Measurements from ENCODE around the gene SLC39A10. TPM values are rescaled to one million over a fixed set of nuclear protein-coding genes. Genes with fewer than 3 reads are reported as not detected.

Gene SLC39A10
- total and polyA plus RNA-seq, 4 donors, result 5.7 to 28.4 (median 18.2) TPM

GRCh38 chr2:195741191-195741590 lies 84.2 kb downstream of the SLC39A10 start:
- no peak for ATAC-seq (ENCODE audit: insufficient read depth, low FRiP score)
- no peak for TF ChIP-seq CTCF (IDR thresholded peaks at IDR 0.05; ENCODE audit: control extremely low read depth, extremely low read depth)

GRCh38 chr2:195756218-195756942 lies 99.4 kb downstream of the SLC39A10 start:
- Histone ChIP-seq H3K9me3 (ENCODE audit: control insufficient read depth in 4 of 4, insufficient read depth in 3 of 4, low read length in 3 of 4) (peaks cover 0 to 7% (median 0%) of the 10 kb centered on the region in 4 donors), H3K9ac (ENCODE audit: insufficient read depth in 1 of 2, low read length in 2 of 2) (no peak overlapping the region), H3K27ac (ENCODE audit: low read depth in 1 of 2, low read length in 1 of 2) (no peak overlapping the region), H3K27me3 (ENCODE audit: control insufficient read depth in 3 of 3, insufficient read depth in 3 of 3, low read length in 2 of 3) (no peaks in the 10 kb centered on the region), H3K4me1 (ENCODE audit: control insufficient read depth in 5 of 5, insufficient read depth in 5 of 5, low read length in 5 of 5) (no peaks in the 10 kb centered on the region), H3K36me3 (ENCODE audit: control insufficient read depth in 4 of 4, insufficient read depth in 4 of 4, low read length in 4 of 4) (no peaks in the 10 kb centered on the region), H3K4me3 (no peak overlapping the region)
- no peak for ATAC-seq (ENCODE audit: insufficient read depth, low FRiP score)
- WGBS, 2 donors, result 77 to 78% methylated on average over 7 of the region's 7 CpGs
- TF ChIP-seq CTCF (IDR thresholded peaks at IDR 0.05; ENCODE audit: control extremely low read depth, extremely low read depth), result no peak
- no peak for DNase-seq

More at GRCh38 chr2:195741191-195741590, 84.2 kb downstream of the SLC39A10 start:
- Histone ChIP-seq H3K27ac (ENCODE audit: low read depth in 1 of 2, low read length in 1 of 2) (no peak overlapping the region), H3K27me3 (ENCODE audit: control insufficient read depth in 3 of 3, insufficient read depth in 3 of 3, low read length in 2 of 3) (no peaks in the 10 kb centered on the region), H3K9ac (ENCODE audit: insufficient read depth in 1 of 2, low read length in 2 of 2) (no peak overlapping the region), H3K4me1 (ENCODE audit: control insufficient read depth in 5 of 5, insufficient read depth in 5 of 5, low read length in 5 of 5) (peaks cover 0 to 14% (median 3%) of the 10 kb centered on the region in 5 donors), H3K9me3 (ENCODE audit: control insufficient read depth in 4 of 4, insufficient read depth in 3 of 4, low read length in 3 of 4) (no peaks in the 10 kb centered on the region), H3K4me3 (no peak overlapping the region), H3K36me3 (ENCODE audit: control insufficient read depth in 4 of 4, insufficient read depth in 4 of 4, low read length in 4 of 4) (peaks cover 0 to 5% (median 2%) of the 10 kb centered on the region in 4 donors)
- WGBS, 2 donors, result 86 to 92% methylated on average over 1 of the region's 1 CpG
- peak in 1 of 3 donors; percentile 9 for DNase-seq

- WGBS, 2 donors, result 95% methylated on average over 3 of the region's 3 CpGs
- ATAC-seq (ENCODE audit: insufficient read depth, low FRiP score) (no peak), DNase-seq (no peak)
- H3K36me3 ChIP-seq (ENCODE audit: control insufficient read depth in 4 of 4, insufficient read depth in 4 of 4, low read length in 4 of 4), result no peaks in the 10 kb centered on the region
- no peaks in the 10 kb centered on the region for H3K27me3 ChIP-seq (ENCODE audit: control insufficient read depth in 3 of 3, insufficient read depth in 3 of 3, low read length in 2 of 3)
- no peaks in the 10 kb centered on the region for H3K4me1 ChIP-seq (ENCODE audit: control insufficient read depth in 5 of 5, insufficient read depth in 5 of 5, low read length in 5 of 5)
- H3K9ac ChIP-seq (ENCODE audit: insufficient read depth in 1 of 2, low read length in 2 of 2), result no peak overlapping the region
- no peak overlapping the region for H3K4me3 ChIP-seq
- peaks cover 0 to 7% (median 0%) of the 10 kb centered on the region in 4 donors for H3K9me3 ChIP-seq (ENCODE audit: control insufficient read depth in 4 of 4, insufficient read depth in 3 of 4, low read length in 3 of 4)
- no peak for TF ChIP-seq CTCF (IDR thresholded peaks at IDR 0.05; ENCODE audit: control extremely low read depth, extremely low read depth)
- H3K27ac ChIP-seq (ENCODE audit: low read depth in 1 of 2, low read length in 1 of 2), result no peak overlapping the region
Measured at GRCh38 chr2:195758846-195759245, 101.8 kb downstream of the SLC39A10 start.
